Activated CD4-positive, alpha-beta memory T cell treated with anti-CD3 and anti-CD28 coated beads for 36 hours (primary cell): Measurements from ENCODE around the gene SEPHS2. TPM values are rescaled to one million over a fixed set of nuclear protein-coding genes. Genes with fewer than 3 reads are reported as not detected.

Experiments
- CTCF ChIA-PET: fragments of 350-600 bp; sonication (Branson Sonifier 250); formaldehyde crosslinking; loops from one replicate; lab custom pipeline; 2021; ENCODE audit warnings: antibody characterized with exemption, inconsistent platforms; lab: Charles Lee
- POLR2A ChIA-PET: fragments of 350-600 bp; sonication (Branson Sonifier 250); formaldehyde crosslinking; loops from one replicate; lab custom pipeline; 2021; ENCODE audit warnings: antibody characterized with exemption; lab: Charles Lee
- DNase-seq: peaks from one replicate; pipeline ENCODE4 v3.0.0-alpha.2; 2020
- H3K27ac Mint-ChIP-seq: one replicate; pipeline ENCODE4 v1.8.0; 2021; ENCODE audit warnings: mixed read lengths
- H3K27me3 Mint-ChIP-seq: one replicate; pipeline ENCODE4 v1.8.0; 2021; ENCODE audit warnings: mixed read lengths
- H3K36me3 Mint-ChIP-seq: one replicate; pipeline ENCODE4 v1.8.0; 2021; ENCODE audit warnings: mixed read lengths
- H3K4me1 Mint-ChIP-seq: one replicate; pipeline ENCODE4 v1.8.0; 2021; ENCODE audit warnings: low read depth, mixed read lengths
- H3K4me3 Mint-ChIP-seq: one replicate; pipeline ENCODE4 v1.8.0; 2021; ENCODE audit warnings: mild to moderate bottlenecking, mixed read lengths
- H3K9me3 Mint-ChIP-seq: one replicate; pipeline ENCODE4 v1.8.0; 2021; ENCODE audit warnings: mixed read lengths
- intact Hi-C: fragments of 100-400 bp; cut with micrococcal nuclease; formaldehyde crosslinking; loops from one replicate; pipeline ENCODE4 v1.15.1; 2023
- total RNA-seq, 2 experiments: library from RNA; stranded (reverse); gene quantifications; one replicate each; pipeline ENCODE4 v1.2.3, GENCODE V29; 2021

SEPHS2 gene
- total RNA-seq, 2 experiments from 2014 or later, result 61.4 to 61.7 TPM

DNA sequence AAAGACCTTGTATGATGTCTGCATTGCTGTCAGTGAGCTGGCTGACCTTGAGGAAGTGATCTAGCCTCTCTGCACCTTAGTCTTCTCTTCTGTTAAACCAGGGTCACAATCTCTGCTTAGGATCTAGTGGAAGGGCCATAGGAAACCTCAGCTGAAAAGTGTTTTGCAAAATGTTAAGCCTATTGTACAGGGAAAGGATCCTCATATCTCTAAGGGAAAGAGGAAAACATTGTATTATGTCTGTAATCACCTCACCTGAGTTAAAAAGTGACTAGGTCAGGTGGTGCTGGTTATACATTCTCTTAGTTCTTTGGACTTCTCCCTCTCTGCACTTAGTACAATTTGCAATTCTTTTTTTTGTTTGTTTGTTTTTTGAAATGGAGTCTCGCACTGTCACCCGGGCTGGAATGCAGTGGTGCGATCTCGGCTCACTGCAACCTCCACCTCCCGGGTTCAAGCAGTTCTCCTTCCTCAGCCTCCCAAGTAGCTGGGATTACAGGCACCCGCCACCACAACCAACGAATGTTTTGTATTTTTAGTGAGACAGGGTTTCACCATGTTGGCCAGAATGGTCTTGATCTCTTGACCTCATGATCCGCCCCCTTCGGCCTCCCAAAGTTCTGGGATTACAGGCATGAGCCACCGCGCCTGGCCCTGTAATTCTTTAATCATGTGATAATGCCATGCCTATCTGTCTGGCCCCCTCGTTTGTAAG lies 2.0 kb upstream of the SEPHS2 start:
- H3K4me3 Mint-ChIP-seq, result no peak overlapping the region
- DNase-seq, result no peak
- peaks cover 46% of the 10 kb centered on the region for H3K4me1 Mint-ChIP-seq
- H3K27ac Mint-ChIP-seq, result peak overlapping the region; percentile 45
- H3K27me3 Mint-ChIP-seq, result no peaks in the 10 kb centered on the region
- H3K9me3 Mint-ChIP-seq, result no peaks in the 10 kb centered on the region
- POLR2A ChIA-PET, result interaction anchor here (1.3 to 4.3 kb wide), 2 partner anchors 18 to 25 kb away, joined by 4 to 20 read pairs; partner anchors contain the start of genes DCTPP1 and ITGAL
- H3K36me3 Mint-ChIP-seq, result peaks cover 27% of the 10 kb centered on the region
- intact Hi-C loops, result loop anchor here (5.0 kb wide), 1 partner anchor 40 kb away; no protein-coding TSS in a partner anchor
- CTCF ChIA-PET, result interaction anchor here (0.7 to 7.0 kb wide), 10 partner anchors 10 to 118 kb away, joined by 3 to 63 read pairs (median 12); partner anchors contain the start of genes DCTPP1 and ITGAL

DNA sequence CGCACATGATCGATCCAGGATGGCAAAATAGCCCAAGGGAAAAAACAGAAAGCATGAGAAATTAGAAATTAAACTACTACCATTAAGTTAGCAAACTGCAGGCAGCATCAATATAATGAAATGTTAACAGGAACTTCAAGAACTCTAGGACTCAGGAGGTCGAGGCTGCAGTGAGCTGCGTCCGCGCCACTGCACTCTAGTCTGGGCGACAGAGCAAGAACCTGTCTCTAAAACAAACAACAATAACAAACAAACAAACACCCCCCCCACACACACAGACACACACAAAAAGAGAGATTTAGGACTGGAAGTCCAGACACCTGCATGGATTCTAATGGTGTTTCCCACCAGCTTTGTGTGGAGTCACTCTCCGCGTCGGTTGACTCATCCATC lies 525 bp upstream of the SEPHS2 start:
- Mint-ChIP-seq H3K4me3 (peak overlapping the region; percentile 90), H3K27me3 (no peaks in the 10 kb centered on the region), H3K27ac (peak overlapping the region; percentile 91), H3K36me3 (peaks cover 27% of the 10 kb centered on the region), H3K9me3 (no peaks in the 10 kb centered on the region), H3K4me1 (peaks cover 41% of the 10 kb centered on the region)
- no peak for DNase-seq
- ChIA-PET CTCF (interaction anchor here (1.0 to 7.0 kb wide), 7 partner anchors 10 to 53 kb away, joined by 3 to 63 read pairs (median 5); partner anchors contain the start of genes DCTPP1 and ITGAL), POLR2A (interaction anchor here (0.8 to 3.4 kb wide), 5 partner anchors 16 to 133 kb away, joined by 3 to 23 read pairs (median 4); partner anchors contain the start of genes DCTPP1 and ITGAL)
- intact Hi-C loops, result loop anchor here (5.0 kb wide), 1 partner anchor 41 kb away; no protein-coding TSS in a partner anchor

GRCh38 chr16:30445149-30445407 lies 596 bp downstream of the SEPHS2 start:
- H3K4me1 Mint-ChIP-seq, result peaks cover 33% of the 10 kb centered on the region
- no peaks in the 10 kb centered on the region for H3K9me3 Mint-ChIP-seq
- POLR2A ChIA-PET, result interaction anchor here (1.3 to 3.4 kb wide), 6 partner anchors 9 to 28 kb away, joined by 4 to 23 read pairs (median 6); partner anchors contain the start of genes DCTPP1 and ITGAL
- H3K4me3 Mint-ChIP-seq, result peak overlapping the region; percentile 90
- intact Hi-C loops, result loop anchor here (1.0 to 5.0 kb wide), 5 partner anchors 11 to 90 kb away; partner anchors contain the start of genes ZNF747 and ZNF768
- no peak for DNase-seq
- H3K36me3 Mint-ChIP-seq, result peaks cover 27% of the 10 kb centered on the region
- peak overlapping the region; percentile 74 for H3K27ac Mint-ChIP-seq
- H3K27me3 Mint-ChIP-seq, result no peaks in the 10 kb centered on the region
- CTCF ChIA-PET, result interaction anchor here (0.7 to 7.0 kb wide), 7 partner anchors 11 to 90 kb away, joined by 3 to 63 read pairs (median 3); partner anchors contain the start of genes DCTPP1 and ITGAL

DNA sequence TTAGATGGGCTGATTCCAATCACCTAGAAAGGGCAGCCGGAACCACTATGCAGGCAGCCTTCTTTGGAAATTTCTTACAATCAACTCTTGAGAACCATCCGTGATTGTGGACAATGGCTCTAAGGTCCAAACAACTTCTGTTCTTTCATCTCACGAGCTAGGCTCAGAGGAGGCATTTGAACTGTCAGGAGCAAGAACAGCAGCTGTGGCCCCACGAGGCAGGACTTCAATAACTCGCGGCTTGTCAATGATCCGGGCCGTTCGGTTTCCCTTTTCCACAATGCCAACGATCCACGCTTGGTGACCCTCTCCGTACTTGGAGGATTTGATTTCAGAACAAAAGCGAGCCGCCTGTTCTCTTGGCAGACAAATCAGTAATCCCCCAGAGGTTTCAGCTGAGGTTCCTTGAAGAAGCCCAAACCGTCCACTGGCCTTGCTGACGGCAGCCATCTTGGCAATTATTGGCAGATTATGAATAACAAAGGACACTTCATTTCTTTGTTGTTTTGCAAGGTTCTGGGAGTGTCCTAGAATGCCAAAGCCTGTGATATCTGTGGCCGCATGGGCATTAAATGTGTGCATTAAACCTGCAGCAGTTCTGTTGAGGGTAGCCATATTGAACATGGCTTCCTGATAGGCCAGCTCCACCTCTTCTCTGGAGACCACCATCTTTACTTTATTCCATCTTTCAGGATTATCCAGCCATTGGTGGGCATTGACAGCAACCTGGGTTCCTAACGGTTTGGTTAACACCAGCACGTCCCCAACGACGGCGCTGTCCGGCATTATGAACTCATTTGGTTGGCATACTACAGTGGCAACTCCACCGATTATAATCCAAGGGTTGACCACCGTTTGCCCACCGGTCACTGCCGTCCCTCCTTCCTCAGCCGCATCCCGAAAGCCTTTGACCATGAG lies 1.2 kb downstream of the SEPHS2 start:
- no peaks in the 10 kb centered on the region for H3K9me3 Mint-ChIP-seq
- peak overlapping the region; percentile 74 for H3K27ac Mint-ChIP-seq
- peak overlapping the region; percentile 90 for H3K4me3 Mint-ChIP-seq
- H3K36me3 Mint-ChIP-seq, result peaks cover 27% of the 10 kb centered on the region
- POLR2A ChIA-PET, result interaction anchor here (1.3 to 3.4 kb wide), 5 partner anchors 9 to 28 kb away, joined by 4 to 23 read pairs (median 7); partner anchors contain the start of genes DCTPP1 and ITGAL
- H3K4me1 Mint-ChIP-seq, result peaks cover 31% of the 10 kb centered on the region
- CTCF ChIA-PET, result interaction anchor here (0.6 to 7.0 kb wide), 7 partner anchors 12 to 91 kb away, joined by 3 to 63 read pairs (median 4); partner anchors contain the start of genes DCTPP1 and ITGAL
- DNase-seq, result no peak
- intact Hi-C loops, result loop anchor here (1.0 to 5.0 kb wide), 5 partner anchors 10 to 90 kb away; partner anchors contain the start of genes ZNF747 and ZNF768
- no peaks in the 10 kb centered on the region for H3K27me3 Mint-ChIP-seq

GRCh38 chr16:30443631-30444030 lies 2.0 kb downstream of the SEPHS2 start:
- CTCF ChIA-PET, result interaction anchor here (0.6 to 6.5 kb wide), 3 partner anchors 13 to 53 kb away, joined by 4 to 52 read pairs (median 4); partner anchors contain the start of gene DCTPP1
- POLR2A ChIA-PET, result interaction anchor here (1.0 to 3.4 kb wide), 2 partner anchors 13 to 29 kb away, joined by 3 to 23 read pairs; partner anchors contain the start of genes DCTPP1 and ITGAL
- peak overlapping the region; percentile 90 for H3K4me3 Mint-ChIP-seq
- H3K4me1 Mint-ChIP-seq, result peaks cover 30% of the 10 kb centered on the region
- H3K9me3 Mint-ChIP-seq, result no peaks in the 10 kb centered on the region
- no peak for DNase-seq
- no peak overlapping the region for H3K27ac Mint-ChIP-seq
- H3K36me3 Mint-ChIP-seq, result peaks cover 27% of the 10 kb centered on the region
- H3K27me3 Mint-ChIP-seq, result no peaks in the 10 kb centered on the region
- intact Hi-C loops, result loop anchor here (2.0 kb wide), 2 partner anchors 83 to 91 kb away; partner anchors contain the start of genes ZNF747 and ZNF768

DNA sequence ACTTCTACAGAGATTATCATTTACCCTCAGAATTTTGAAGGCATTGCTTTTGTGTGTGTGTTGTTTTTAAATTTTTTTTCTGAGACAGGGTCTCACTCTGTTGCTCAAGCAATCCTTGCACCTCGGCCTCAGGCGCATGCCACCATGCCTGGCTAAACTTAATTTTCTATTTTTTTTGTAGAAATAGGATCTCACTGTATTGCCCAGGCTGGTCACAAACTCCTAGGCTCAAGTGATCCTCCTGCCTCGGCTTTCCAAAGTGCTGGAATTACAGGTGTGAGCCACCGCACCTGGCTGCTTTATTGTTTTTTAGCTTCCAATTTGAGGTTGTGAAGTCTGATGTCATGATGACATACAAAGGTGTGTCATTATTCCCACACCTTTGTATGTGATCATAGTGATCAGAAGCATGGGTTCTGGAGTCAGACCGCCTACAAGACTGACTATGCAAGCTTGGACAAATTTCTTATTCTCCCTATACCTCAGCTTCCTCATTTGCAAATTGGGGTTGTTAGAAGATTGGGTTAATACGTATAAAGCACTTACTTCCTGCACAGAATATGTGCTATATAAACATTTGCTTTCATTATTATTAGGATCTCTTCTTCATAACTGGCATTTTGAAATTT lies 5.8 kb downstream of the SEPHS2 start:
- ChIA-PET POLR2A (interaction anchor here (0.6 kb wide), 1 partner anchor 372 kb away, joined by 4 read pairs; no protein-coding TSS in a partner anchor), CTCF (interaction anchor here (2.3 kb wide), 1 partner anchor 10 kb away, joined by 8 read pairs; the partner anchor contains the start of gene DCTPP1)
- intact Hi-C loops, result no loop called here
- no peaks in the 10 kb centered on the region for H3K9me3 Mint-ChIP-seq
- no peaks in the 10 kb centered on the region for H3K27me3 Mint-ChIP-seq
- H3K4me1 Mint-ChIP-seq, result peaks cover 32% of the 10 kb centered on the region
- no peak overlapping the region for H3K4me3 Mint-ChIP-seq
- no peak for DNase-seq
- H3K27ac Mint-ChIP-seq, result no peak overlapping the region
- H3K36me3 Mint-ChIP-seq, result peaks cover 18% of the 10 kb centered on the region

- intact Hi-C loops, result no loop called here
- DNase-seq, result no peak
- H3K9me3 Mint-ChIP-seq, result no peaks in the 10 kb centered on the region
- no peak overlapping the region for H3K27ac Mint-ChIP-seq
- peaks cover 9% of the 10 kb centered on the region for H3K36me3 Mint-ChIP-seq
- H3K27me3 Mint-ChIP-seq, result no peaks in the 10 kb centered on the region
- H3K4me3 Mint-ChIP-seq, result no peak overlapping the region
- ChIA-PET POLR2A (no interaction called here), CTCF (interaction anchor here (0.9 to 2.3 kb wide), 3 partner anchors 9 to 160 kb away, joined by 3 to 9 read pairs (median 8); partner anchors contain the start of gene DCTPP1)
- peaks cover 32% of the 10 kb centered on the region for H3K4me1 Mint-ChIP-seq
Measured at GRCh38 chr16:30438835-30439234, 6.8 kb downstream of the SEPHS2 start.

- intact Hi-C loops, result no loop called here
- POLR2A ChIA-PET, result no interaction called here
Measured at GRCh38 chr16:30437511-30438046, 8.1 kb downstream of the SEPHS2 start.

GRCh38 chr16:30434852-30435251 lies 10.8 kb downstream of the SEPHS2 start:
- ChIA-PET CTCF (interaction anchor here (1.0 kb wide), 1 partner anchor 38 kb away, joined by 6 read pairs; the partner anchor contains the start of gene ITGAL), POLR2A (interaction anchor here (0.7 to 1.4 kb wide), 3 partner anchors 10 to 22 kb away, joined by 3 to 6 read pairs (median 5); partner anchors contain the start of gene SEPHS2)
- DNase-seq, result peak; percentile 93
- H3K27ac Mint-ChIP-seq, result peak overlapping the region; percentile 80
- no peaks in the 10 kb centered on the region for H3K9me3 Mint-ChIP-seq
- H3K4me3 Mint-ChIP-seq, result peak overlapping the region; percentile 7
- no peaks in the 10 kb centered on the region for H3K36me3 Mint-ChIP-seq
- H3K27me3 Mint-ChIP-seq, result no peaks in the 10 kb centered on the region
- H3K4me1 Mint-ChIP-seq, result peaks cover 24% of the 10 kb centered on the region
- intact Hi-C loops, result loop anchor here (1.0 to 5.0 kb wide), 7 partner anchors 10 to 262 kb away; partner anchors contain the start of genes SEPHS2, SRCAP, ZNF689 and ZNF764

More at GRCh38 chr16:30437511-30438046, 8.1 kb downstream of the SEPHS2 start:
- DNase-seq, result no peak
- Mint-ChIP-seq H3K4me3 (no peak overlapping the region), H3K36me3 (no peaks in the 10 kb centered on the region), H3K27me3 (no peaks in the 10 kb centered on the region), H3K9me3 (no peaks in the 10 kb centered on the region), H3K4me1 (peaks cover 26% of the 10 kb centered on the region), H3K27ac (no peak overlapping the region)
- CTCF ChIA-PET, result interaction anchor here (0.6 to 2.1 kb wide), 3 partner anchors 12 to 190 kb away, joined by 3 to 9 read pairs (median 4); no protein-coding TSS in a partner anchor

DNA sequence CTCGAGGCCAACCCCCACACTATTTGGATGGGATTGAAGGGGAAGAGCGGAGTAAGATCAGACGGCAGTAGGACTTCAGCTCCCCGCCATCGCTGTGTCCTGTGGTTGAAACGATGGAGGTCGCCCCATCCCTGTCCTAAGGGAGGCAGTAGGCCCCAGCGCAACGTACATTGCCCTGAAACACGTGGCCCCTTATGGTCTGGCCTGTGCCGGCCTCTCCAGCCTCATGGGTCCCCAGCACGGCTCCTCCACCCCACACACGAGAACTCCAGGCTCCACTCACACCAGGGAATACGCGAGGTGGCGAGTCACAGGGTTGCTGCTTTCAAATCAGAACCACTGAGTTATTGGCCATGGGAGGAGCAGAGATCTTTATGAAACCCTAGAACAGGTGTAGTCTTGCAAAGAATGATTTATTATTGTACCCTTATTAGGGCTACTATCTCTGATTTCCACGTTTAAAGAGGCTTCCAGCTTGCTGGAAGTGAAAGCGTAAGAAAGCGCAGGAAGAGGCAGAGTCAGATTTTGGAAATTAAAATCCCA lies 15.2 kb downstream of the SEPHS2 start:
- Mint-ChIP-seq H3K27ac (no peak overlapping the region), H3K36me3 (peaks cover 19% of the 10 kb centered on the region), H3K27me3 (no peaks in the 10 kb centered on the region), H3K4me3 (no peak overlapping the region), H3K4me1 (peaks cover 38% of the 10 kb centered on the region), H3K9me3 (no peaks in the 10 kb centered on the region)
- intact Hi-C loops, result loop anchor here (5.0 kb wide), 5 partner anchors 107 to 267 kb away; partner anchors contain the start of genes SRCAP, ZNF689 and ZNF764
- ChIA-PET CTCF (interaction anchor here (0.9 to 3.9 kb wide), 44 partner anchors 9 to 375 kb away, joined by 3 to 52 read pairs (median 8); partner anchors contain the start of genes CD2BP2, FBRS, ITGAL and PRR14), POLR2A (interaction anchor here (0.7 to 2.5 kb wide), 22 partner anchors 10 to 247 kb away, joined by 3 to 26 read pairs (median 4); partner anchors contain the start of genes CORO1A, FBRS, ITGAL and SEPTIN1)
- peak; percentile 61 for DNase-seq
